Gastroesophageal sphincter (tissue), 3 donors: ENCODE results near the gene KCNK4.

ENCODE experiments used
- EP300 ChIP-seq: sonication (generic); formaldehyde crosslinking; IDR thresholded peaks from one replicate; pipeline ENCODE4 v1.6.1; 2017; ENCODE audit warnings: antibody characterized with exemption, mild to moderate bottlenecking
- POLR2A ChIP-seq, 2 donors: fragments of 450-650 bp; IDR thresholded peaks; one replicate each; pipeline ENCODE4 v1.6.1; 2017; ENCODE audit warnings: antibody characterized with exemption in 2 of 2, mild to moderate bottlenecking in 2 of 2, moderate library complexity in 1 of 2
- POLR2AphosphoS5 ChIP-seq: sonication (generic); formaldehyde crosslinking; IDR thresholded peaks from one replicate; pipeline ENCODE4 v1.6.1; 2017; ENCODE audit warnings: antibody characterized with exemption
- TF ChIP-seq, protein P1 (sequence below), 4 experiments: fragments of 200-600 bp in 2 of 4; fragments of 450-650 bp in 2 of 4; sonication (generic) in 1 of 4; IDR thresholded peaks; one replicate each; pipeline ENCODE4 v1.5.1; 2017 to 2019; ENCODE audit warnings: antibody characterized with exemption in 4 of 4, mild to moderate bottlenecking in 2 of 4, moderate library complexity in 2 of 4

- TF ChIP-seq POLR2AphosphoS5 (no peak), POLR2A (IDR thresholded peaks at IDR 0.05) (no peak), EP300 (no peak)
- TF ChIP-seq, protein P1, sequence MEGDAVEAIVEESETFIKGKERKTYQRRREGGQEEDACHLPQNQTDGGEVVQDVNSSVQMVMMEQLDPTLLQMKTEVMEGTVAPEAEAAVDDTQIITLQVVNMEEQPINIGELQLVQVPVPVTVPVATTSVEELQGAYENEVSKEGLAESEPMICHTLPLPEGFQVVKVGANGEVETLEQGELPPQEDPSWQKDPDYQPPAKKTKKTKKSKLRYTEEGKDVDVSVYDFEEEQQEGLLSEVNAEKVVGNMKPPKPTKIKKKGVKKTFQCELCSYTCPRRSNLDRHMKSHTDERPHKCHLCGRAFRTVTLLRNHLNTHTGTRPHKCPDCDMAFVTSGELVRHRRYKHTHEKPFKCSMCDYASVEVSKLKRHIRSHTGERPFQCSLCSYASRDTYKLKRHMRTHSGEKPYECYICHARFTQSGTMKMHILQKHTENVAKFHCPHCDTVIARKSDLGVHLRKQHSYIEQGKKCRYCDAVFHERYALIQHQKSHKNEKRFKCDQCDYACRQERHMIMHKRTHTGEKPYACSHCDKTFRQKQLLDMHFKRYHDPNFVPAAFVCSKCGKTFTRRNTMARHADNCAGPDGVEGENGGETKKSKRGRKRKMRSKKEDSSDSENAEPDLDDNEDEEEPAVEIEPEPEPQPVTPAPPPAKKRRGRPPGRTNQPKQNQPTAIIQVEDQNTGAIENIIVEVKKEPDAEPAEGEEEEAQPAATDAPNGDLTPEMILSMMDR (IDR thresholded peaks at IDR 0.05) = peak in 1 of 4 experiments; percentile 27
Measured at GRCh38 chr11:64343767-64344559, 52.9 kb downstream of the KCNK4 start.
